ENCODE results near the gene RIPK3.
"Not testable (repeated sequence)": the region's sequence is repeated elsewhere in the genome, so short reads cannot be mapped to it uniquely, and the experiment has no call there.

The RIPK3 gene

GRCh38 chr14:24343795-24344660, 4.2 kb upstream of the RIPK3 start:
- no peak for DNase-seq (ENCODE audit: low read depth)

- no peak for DNase-seq (ENCODE audit: low read depth)
These were observed 3.1 kb upstream of the RIPK3 start for GRCh38 chr14:24342889-24343288.

- no peak for DNase-seq (ENCODE audit: low read depth)
These were observed 815 bp upstream of the RIPK3 start for GRCh38 chr14:24340606-24341005.

GRCh38 chr14:24338843-24339242, 948 bp downstream of the RIPK3 start:
- DNase-seq (ENCODE audit: low read depth): no peak

GRCh38 chr14:24337824-24338175, 2.0 kb downstream of the RIPK3 start:
- DNase-seq (ENCODE audit: low read depth): no peak

- DNase-seq (ENCODE audit: low read depth): no peak
These were observed 2.5 kb downstream of the RIPK3 start for GRCh38 chr14:24337144-24337823.

- no peak for DNase-seq (ENCODE audit: low read depth)
These were observed 4.2 kb downstream of the RIPK3 start for GRCh38 chr14:24335461-24336171.

GRCh38 chr14:24334431-24335291, 5.1 kb downstream of the RIPK3 start, which contains the start of gene ADCY4:
TSS of gene ADCY4 (minus strand) at chr14:24335071. CDS start at chr14:24334652, 419 bp downstream.
- DNase-seq (ENCODE audit: low read depth): no peak

GRCh38 chr14:24332268-24332993, 7.4 kb downstream of the RIPK3 start:
- DNase-seq (ENCODE audit: low read depth): no peak

GRCh38 chr14:24331731-24332267, 8.0 kb downstream of the RIPK3 start:
- DNase-seq (ENCODE audit: low read depth): no peak

GRCh38 chr14:24330973-24331674, 8.7 kb downstream of the RIPK3 start:
- no peak for DNase-seq (ENCODE audit: low read depth)

GRCh38 chr14:24329736-24330135, 10.1 kb downstream of the RIPK3 start:
- DNase-seq (ENCODE audit: low read depth): no peak

GRCh38 chr14:24329073-24329663, 10.6 kb downstream of the RIPK3 start:
- DNase-seq (ENCODE audit: low read depth): no peak

- not testable (repeated sequence) for DNase-seq (ENCODE audit: low read depth)
These were observed 11.9 kb downstream of the RIPK3 start for GRCh38 chr14:24327914-24328313.

- no peak for DNase-seq (ENCODE audit: low read depth)
These were observed 12.5 kb downstream of the RIPK3 start for GRCh38 chr14:24327303-24327702.

- no peak for DNase-seq (ENCODE audit: low read depth)
These were observed 13.8 kb downstream of the RIPK3 start for GRCh38 chr14:24325963-24326362.

- no peak for DNase-seq (ENCODE audit: low read depth)
These were observed 14.7 kb downstream of the RIPK3 start for GRCh38 chr14:24325041-24325530.

- no peak for DNase-seq (ENCODE audit: low read depth)
These were observed 15.8 kb downstream of the RIPK3 start for GRCh38 chr14:24324024-24324423.

- no peak for DNase-seq (ENCODE audit: low read depth)
These were observed 16.4 kb downstream of the RIPK3 start for GRCh38 chr14:24323341-24323740.

- DNase-seq (ENCODE audit: low read depth): no peak
These were observed 17.1 kb downstream of the RIPK3 start for GRCh38 chr14:24322672-24323071.
